K562 (cell line): Measurements from ENCODE around the gene PSMD11. TPM values are rescaled to one million over a fixed set of nuclear protein-coding genes. Genes with fewer than 3 reads are reported as not detected.

Experiments
- ATAC-seq: fragments of 200-7000 bp; cut with Tn5 transposase; 3 replicates; pipeline ENCODE4 v1.9.1; 2020; ENCODE audit warnings: moderate library complexity
- BruUV-seq: library from RNA; stranded (reverse); fragments of 400-500 nt; replicated peaks from 2 replicates; lab custom pipeline; 2021; lab: Mats Ljungman, UMichigan
- CTCF ChIA-PET: fragments of 300-600 bp; formaldehyde crosslinking; extraction: SDS; loops from one replicate; lab custom pipeline; 2021; ENCODE audit warnings: low intra/inter-chr PET ratio; lab: Yijun Ruan, JAX
- POLR2A ChIA-PET: fragments of 300-600, 350-650 bp; sonication (Branson Sonifier 250); formaldehyde crosslinking; extraction: SDS; loops from one replicate; lab custom pipeline; 2021; ENCODE audit warnings: antibody characterized with exemption, inconsistent platforms; lab: Yijun Ruan, JAX
- DNase-seq, 4 experiments: peaks; one replicate each; pipeline versions ENCODE4 v3.0.0 to v3.0.0-alpha.2; 2011 to 2018; ENCODE audit warnings: low spot score in 3 of 4, mixed read lengths in 3 of 4; ENCODE audit errors: extremely low read depth in 1 of 4
- FAIRE-seq: peaks from 2 replicates; lab custom pipeline; 2011; peaks lifted over from hg19 to GRCh38; lab: Jason Lieb, UNC
- H2AFZ ChIP-seq: 2 replicates; pipeline ENCODE4 v1.6.0; 2011; ENCODE audit warnings: low read depth, low read length, control low read depth, inconsistent platforms
- H3K27ac ChIP-seq: fragments of 200-600 bp; 3 replicates; pipeline ENCODE4 v1.8.0; 2011; ENCODE audit warnings: low read depth, mild to moderate bottlenecking, control low read depth, inconsistent platforms, low read length, moderate library complexity, mixed read lengths; ENCODE audit errors: extremely low read depth
- H3K27me3 ChIP-seq, 2 experiments: fragments of 300-600 bp in 1 of 2; 2 replicates in 1 of 2; 3 replicates in 1 of 2; pipeline versions ENCODE4 v1.6.0 to v1.8.0; 2011; ENCODE audit warnings: inconsistent platforms in 2 of 2, low read length in 2 of 2, mild to moderate bottlenecking in 1 of 2, mixed read lengths in 1 of 2, moderate library complexity in 1 of 2; ENCODE audit not compliant: control insufficient read depth in 2 of 2, insufficient read depth in 2 of 2
- H3K36me3 ChIP-seq: fragments of 300-600 bp; 3 replicates; pipeline ENCODE4 v1.8.0; 2011; ENCODE audit warnings: mild to moderate bottlenecking, low read length, inconsistent platforms; ENCODE audit not compliant: control insufficient read depth, insufficient read depth
- H3K4me1 ChIP-seq, 2 experiments: fragments of 200-600 bp in 1 of 2; replicated peaks in 1 of 2; 2 replicates in 1 of 2; 3 replicates in 1 of 2; pipeline versions ENCODE4 v1.5.1 to v1.8.0; 2011; ENCODE audit warnings: inconsistent platforms in 2 of 2, low read length in 2 of 2, mild to moderate bottlenecking in 1 of 2, mixed read lengths in 1 of 2, moderate library complexity in 1 of 2; ENCODE audit not compliant: control insufficient read depth in 2 of 2, insufficient read depth in 2 of 2
- H3K4me2 ChIP-seq: 2 replicates; pipeline ENCODE4 v1.6.1; 2011; ENCODE audit warnings: low read length, control low read depth, inconsistent platforms, mixed read lengths; ENCODE audit not compliant: insufficient read depth
- H3K4me3 ChIP-seq: fragments of 200-600 bp; sonication (generic), shearing (Covaris generic); 2 replicates; pipeline ENCODE4 v1.5.1; 2016; ENCODE audit warnings: control low read depth, inconsistent platforms
- H3K79me2 ChIP-seq: fragments of 200-600 bp; 3 replicates; pipeline ENCODE4 v1.8.0; 2011; ENCODE audit warnings: low read length, inconsistent platforms; ENCODE audit not compliant: control insufficient read depth, insufficient read depth
- H3K9ac ChIP-seq, 2 experiments: 2 replicates each; pipeline versions ENCODE4 v1.6.0 to v1.6.1; 2011; ENCODE audit warnings: low read depth in 2 of 2, low read length in 2 of 2, control low read depth in 1 of 2, inconsistent platforms in 1 of 2, mild to moderate bottlenecking in 1 of 2, mixed read lengths in 1 of 2; ENCODE audit not compliant: insufficient read depth in 1 of 2
- H3K9me1 ChIP-seq: one replicate; pipeline ENCODE4 v1.6.0; 2011; ENCODE audit warnings: inconsistent platforms, mild to moderate bottlenecking, low read length, moderate library complexity; ENCODE audit not compliant: control insufficient read depth, insufficient read depth
- H3K9me3 ChIP-seq: replicated peaks from 2 replicates; pipeline ENCODE4 v1.5.1; 2011; ENCODE audit warnings: low read depth, low read length, inconsistent platforms; ENCODE audit not compliant: control insufficient read depth, insufficient read depth
- H4K20me1 ChIP-seq: replicated peaks from 2 replicates; pipeline ENCODE4 v1.6.1; 2011; ENCODE audit warnings: low read length, inconsistent platforms, mixed read lengths; ENCODE audit not compliant: control insufficient read depth, insufficient read depth
- ATF2 ChIP-seq: sonication (generic); formaldehyde crosslinking; IDR thresholded peaks from 2 replicates; pipeline ENCODE4 v1.8.1; 2022; ENCODE audit warnings: missing genetic modification reagents
- BRD9 ChIP-seq: fragments of 450-650 bp; IDR thresholded peaks from 2 replicates; pipeline ENCODE4 v1.6.1; 2018; ENCODE audit warnings: low read depth; ENCODE audit not compliant: partially characterized antibody
- BRF2 ChIP-seq: IDR thresholded peaks from 3 replicates; pipeline ENCODE4 v1.6.1; 2011; ENCODE audit warnings: borderline replicate concordance, mild to moderate bottlenecking; ENCODE audit not compliant: insufficient read length, insufficient read depth
- CHD2 ChIP-seq: IDR thresholded peaks from 2 replicates; pipeline ENCODE4 v1.6.1; 2011; ENCODE audit warnings: low read depth, low read length
- DLX4 ChIP-seq: fragments of 250-450 bp; sonication (Bioruptor Pico); IDR thresholded peaks from 2 replicates; pipeline ENCODE4 v1.6.1; 2021; ENCODE audit warnings: mild to moderate bottlenecking
- ETV5 ChIP-seq: sonication (generic); formaldehyde crosslinking; IDR thresholded peaks from 2 replicates; pipeline ENCODE4 v1.4.0; 2020; ENCODE audit warnings: low read depth, mild to moderate bottlenecking, missing genetic modification reagents
- MBD1 ChIP-seq: fragments of 250-450 bp; sonication (Bioruptor Pico); IDR thresholded peaks from 2 replicates; pipeline ENCODE4 v1.8.0; 2022; ENCODE audit warnings: inconsistent platforms
- PRPF4 ChIP-seq: fragments of 200-400 bp; formaldehyde crosslinking; IDR thresholded peaks from one replicate; pipeline ENCODE4 v1.6.1; 2017; ENCODE audit warnings: low read length, low read depth, mild to moderate bottlenecking; ENCODE audit not compliant: insufficient read depth, poor library complexity, severe bottlenecking
- RHOXF2B ChIP-seq: fragments of 250-450 bp; sonication (Bioruptor Pico); conservative IDR thresholded peaks from 2 replicates; pipeline ENCODE4 v1.5.1; 2021
- SMAD1 ChIP-seq: fragments of 150-350 bp; IDR thresholded peaks from 2 replicates; pipeline ENCODE4 v1.6.1; 2014; ENCODE audit warnings: low read length, low read depth; ENCODE audit not compliant: partially characterized antibody
- TEAD2 ChIP-seq: fragments of 450-650 bp; IDR thresholded peaks from 2 replicates; pipeline ENCODE4 v1.6.1; 2016; ENCODE audit warnings: missing genetic modification characterization, control low read depth, missing compliant biosample characterization
- TOE1 ChIP-seq, 2 experiments: fragments of 450-650 bp in 1 of 2; sonication (generic) in 1 of 2; formaldehyde crosslinking in 1 of 2; IDR thresholded peaks; 2 replicates each; pipeline versions ENCODE4 v1.7.1 to v1.8.0; 2016 to 2022; ENCODE audit warnings: borderline replicate concordance in 2 of 2, mild to moderate bottlenecking in 2 of 2, antibody characterized with exemption in 1 of 2, inconsistent platforms in 1 of 2, low read depth in 1 of 2, missing genetic modification reagents in 1 of 2, moderate library complexity in 1 of 2
- XRCC3 ChIP-seq: fragments of 450-650 bp; IDR thresholded peaks from 2 replicates; pipeline ENCODE4 v1.6.1; 2017; ENCODE audit warnings: mild to moderate bottlenecking, moderate library complexity
- XRCC5 ChIP-seq: fragments of 200-400 bp; formaldehyde crosslinking; IDR thresholded peaks from 2 replicates; pipeline ENCODE4 v1.6.1; 2017; ENCODE audit warnings: low read depth, mild to moderate bottlenecking, low read length
- ZNF584 ChIP-seq: fragments of 200-800 bp; sonication (Bioruptor generic); IDR thresholded peaks from 2 replicates; pipeline ENCODE4 v1.6.1; 2016; ENCODE audit warnings: low read depth, mild to moderate bottlenecking, missing genetic modification characterization, missing compliant biosample characterization
- WGBS: fragments of 100-300 bp; shearing (Covaris generic); methylation state at CpG from one replicate; pipeline ENCODE4 v1.1.6; 2016; ENCODE audit warnings: low coverage, mixed read lengths; ENCODE audit not compliant: insufficient coverage; ENCODE audit errors: missing lambda C conversion rate; 5-methylcytosine and 5-hydroxymethylcytosine counted together
- in situ Hi-C: fragments of 300-500 bp; cut with MboI; formaldehyde crosslinking; loops from 4 replicates; pipeline ENCODE4 v1.15.0; 2018; ENCODE audit warnings: inconsistent platforms, mixed read lengths
- intact Hi-C: fragments of 100-400 bp; cut with micrococcal nuclease; formaldehyde crosslinking; loops from 2 replicates; pipeline ENCODE4 v1.14.2; 2022
- polyA plus RNA-seq, 8 experiments: library from polyadenylated mRNA; depleted of rRNA in 4 of 8; stranded (reverse) in 5 of 8; unstranded in 3 of 8; fragments of >200 nt; fragmentation: Nextera tagmentation in 2 of 8; fragmentation: Illumina TruSeq in 1 of 8; extraction: Ambion mirVana in 2 of 8; extraction: Trizol in 1 of 8; gene quantifications; 2 replicates each; pipeline versions ENCODE4 v1.2.1 to v1.2.3, GENCODE V29; 2011 to 2014; ENCODE audit warnings: inconsistent platforms in 1 of 8, missing spikeins in 1 of 8
- total RNA-seq, 7 experiments: library from RNA; depleted of rRNA in 6 of 7; stranded (reverse); fragments of >200 nt in 6 of 7; fragmentation: Illumina TruSeq in 2 of 7; extraction: Trizol in 2 of 7; gene quantifications; 2 replicates each; pipeline versions ENCODE4 v1.2.1 to v1.2.3, GENCODE V29; 2011 to 2021; ENCODE audit warnings: low replicate concordance in 1 of 7
- TF ChIP-seq, protein P1 (sequence below): sonication (generic); formaldehyde crosslinking; IDR thresholded peaks from 2 replicates; pipeline ENCODE4 v1.4.0; 2020; ENCODE audit warnings: mild to moderate bottlenecking, missing genetic modification reagents

Gene PSMD11
- total and polyA plus RNA-seq, 9 of the 15 experiments (the other 6 are each of a cell fraction or from before 2014, with no cell fraction given) = 104 to 378 (median 158) TPM

- in situ Hi-C loops (no loop called here), intact Hi-C loops (no loop called here)
- H2AFZ ChIP-seq = no peak overlapping the region
- no peaks in the 10 kb centered on the region for H3K79me2 ChIP-seq
- H3K4me3 ChIP-seq = no peak overlapping the region
- no peaks in the 10 kb centered on the region; the same call in 2 of the 3 replicates for H3K36me3 ChIP-seq
- no peak overlapping the region for H3K27ac ChIP-seq
- ATAC-seq (no peak), DNase-seq (no peak), FAIRE-seq (no peak)
- POLR2A ChIA-PET = no interaction called here
- no peak overlapping the region for H3K9ac ChIP-seq
- H3K9me1 ChIP-seq = no peaks in the 10 kb centered on the region
- no peak overlapping the region for H3K4me2 ChIP-seq
- no TSS peak for BruUV-seq
- peaks cover 0 to 6% of the 10 kb centered on the region in 2 experiments; a peak in 1 of 5 replicates for H3K4me1 ChIP-seq
- H3K27me3 ChIP-seq = no peaks in the 10 kb centered on the region
- 0 out of 2 replicates have a peak, but pooled peaks cover 4% of the 10 kb centered on the region for H4K20me1 ChIP-seq
- WGBS = 62% methylated on average over 10 of the region's 10 CpGs
- CTCF ChIA-PET = no interaction called here
- no peaks in the 10 kb centered on the region for H3K9me3 ChIP-seq
- TF ChIP-seq XRCC3 (no peak), BRF2 (no peak), XRCC5 (no peak), CHD2 (no peak), ETV5 (CRISPR knock-in tag) (no peak), RHOXF2B (no peak), BRD9 (no peak), PRPF4 (no peak), SMAD1 (no peak), DLX4 (CRISPR knock-in tag) (no peak), ATF2 (CRISPR knock-in tag) (no peak), TOE1 (IDR thresholded peaks at IDR 0.05; ENCODE audit: borderline replicate concordance) (no peak), TOE1 (CRISPR knock-in tag; IDR thresholded peaks at IDR 0.05; ENCODE audit: borderline replicate concordance, low read depth) (no peak), MBD1 (CRISPR knock-in tag) (no peak), TEAD2 (tag) (no peak), ZNF584 (CRISPR knock-in tag) (no peak)
- TF ChIP-seq, protein P1, sequence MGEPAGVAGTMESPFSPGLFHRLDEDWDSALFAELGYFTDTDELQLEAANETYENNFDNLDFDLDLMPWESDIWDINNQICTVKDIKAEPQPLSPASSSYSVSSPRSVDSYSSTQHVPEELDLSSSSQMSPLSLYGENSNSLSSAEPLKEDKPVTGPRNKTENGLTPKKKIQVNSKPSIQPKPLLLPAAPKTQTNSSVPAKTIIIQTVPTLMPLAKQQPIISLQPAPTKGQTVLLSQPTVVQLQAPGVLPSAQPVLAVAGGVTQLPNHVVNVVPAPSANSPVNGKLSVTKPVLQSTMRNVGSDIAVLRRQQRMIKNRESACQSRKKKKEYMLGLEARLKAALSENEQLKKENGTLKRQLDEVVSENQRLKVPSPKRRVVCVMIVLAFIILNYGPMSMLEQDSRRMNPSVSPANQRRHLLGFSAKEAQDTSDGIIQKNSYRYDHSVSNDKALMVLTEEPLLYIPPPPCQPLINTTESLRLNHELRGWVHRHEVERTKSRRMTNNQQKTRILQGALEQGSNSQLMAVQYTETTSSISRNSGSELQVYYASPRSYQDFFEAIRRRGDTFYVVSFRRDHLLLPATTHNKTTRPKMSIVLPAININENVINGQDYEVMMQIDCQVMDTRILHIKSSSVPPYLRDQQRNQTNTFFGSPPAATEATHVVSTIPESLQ = no peak
Measured at GRCh38 chr17:32502710-32503109, 58.4 kb downstream of the PSMD11 start.
